CD14-positive monocyte (primary cell): ENCODE data around the gene ARMC10. TPM values are rescaled to one million over a fixed set of nuclear protein-coding genes. Genes with fewer than 3 reads are reported as not detected.

Source experiments
- DNase-seq, 3 donors: peaks; one replicate each; pipeline ENCODE4 v3.0.0-alpha.2; 2011 to 2022
- H2AFZ ChIP-seq: 2 replicates; pipeline ENCODE4 v1.6.0; 2012; ENCODE audit warnings: mild to moderate bottlenecking, low read depth, low read length, inconsistent platforms; ENCODE audit not compliant: insufficient read depth, poor library complexity, severe bottlenecking
- H3K27ac ChIP-seq, 2 donors: 1 replicate in 1 of 2; 2 replicates in 1 of 2; pipeline ENCODE4 v1.5.1; 2012 to 2013; ENCODE audit warnings: low read length in 2 of 2, control low read depth in 1 of 2, inconsistent platforms in 1 of 2, low read depth in 1 of 2, mild to moderate bottlenecking in 1 of 2
- H3K27me3 ChIP-seq, 2 donors: one replicate each; pipeline versions ENCODE4 v1.6.0 to v1.6.1; 2011 to 2013; ENCODE audit warnings: low read length in 2 of 2; ENCODE audit not compliant: control insufficient read depth in 2 of 2, insufficient read depth in 2 of 2
- H3K36me3 ChIP-seq, 2 donors: replicated peaks in 1 of 2; 1 replicate in 1 of 2; 2 replicates in 1 of 2; pipeline versions ENCODE4 v1.5.1 to v1.6.1; 2012 to 2013; ENCODE audit warnings: low read length in 2 of 2, control low read depth in 1 of 2, inconsistent platforms in 1 of 2, mild to moderate bottlenecking in 1 of 2; ENCODE audit not compliant: insufficient read depth in 2 of 2, control insufficient read depth in 1 of 2
- H3K4me1 ChIP-seq, 2 donors: 1 replicate in 1 of 2; 2 replicates in 1 of 2; pipeline versions ENCODE4 v1.5.1 to v1.6.1; 2012 to 2013; ENCODE audit warnings: low read length in 2 of 2, control low read depth in 1 of 2, inconsistent platforms in 1 of 2, mild to moderate bottlenecking in 1 of 2, moderate library complexity in 1 of 2; ENCODE audit not compliant: insufficient read depth in 2 of 2, control insufficient read depth in 1 of 2
- H3K4me2 ChIP-seq: replicated peaks from 2 replicates; pipeline ENCODE3; 2012; ENCODE audit warnings: low read length, moderate library complexity, mild to moderate bottlenecking; ENCODE audit not compliant: poor library complexity, severe bottlenecking; ENCODE audit errors: extremely low read depth
- H3K4me3 ChIP-seq, 3 experiments: fragments of 200-600 bp in 1 of 3; sonication (generic) in 1 of 3; replicated peaks in 1 of 3; 1 replicate in 2 of 3; 2 replicates in 1 of 3; pipeline ENCODE4 v1.5.1; 2011 to 2013; ENCODE audit warnings: low read length in 3 of 3, mild to moderate bottlenecking in 3 of 3, control low read depth in 2 of 3, low read depth in 2 of 3, inconsistent platforms in 1 of 3, moderate library complexity in 1 of 3
- H3K79me2 ChIP-seq: 2 replicates; pipeline ENCODE4 v1.6.0; 2012; ENCODE audit warnings: mild to moderate bottlenecking, control low read depth, inconsistent platforms, low read length, moderate library complexity; ENCODE audit not compliant: insufficient read depth
- H3K9ac ChIP-seq: 2 replicates; pipeline ENCODE4 v1.6.0; 2017; ENCODE audit warnings: low read length, mild to moderate bottlenecking; ENCODE audit not compliant: insufficient read depth, poor library complexity, severe bottlenecking
- H3K9me3 ChIP-seq, 2 donors: replicated peaks in 1 of 2; 1 replicate in 1 of 2; 2 replicates in 1 of 2; pipeline versions ENCODE4 v1.5.1 to v1.6.1; 2012 to 2013; ENCODE audit warnings: low read length in 2 of 2, control low read depth in 1 of 2; ENCODE audit not compliant: control insufficient read depth in 1 of 2, insufficient read depth in 1 of 2
- H4K20me1 ChIP-seq: 2 replicates; pipeline ENCODE4 v1.6.0; 2012; ENCODE audit warnings: mild to moderate bottlenecking, low read length, control low read depth, moderate library complexity; ENCODE audit not compliant: insufficient read depth
- H3K27ac Mint-ChIP-seq, 7 donors: one replicate each; pipeline ENCODE4 v1.8.0; 2020; ENCODE audit warnings: mild to moderate bottlenecking in 7 of 7, mixed read lengths in 7 of 7, moderate library complexity in 6 of 7, inconsistent platforms in 2 of 7
- H3K27me3 Mint-ChIP-seq, 3 donors: one replicate each; pipeline ENCODE4 v1.8.0; 2021 to 2022; ENCODE audit warnings: low read depth in 3 of 3, mild to moderate bottlenecking in 3 of 3, mixed read lengths in 3 of 3, moderate library complexity in 3 of 3, inconsistent platforms in 1 of 3
- H3K36me3 Mint-ChIP-seq, 2 donors: one replicate each; pipeline ENCODE4 v1.8.0; 2020; ENCODE audit warnings: mixed read lengths in 2 of 2, inconsistent platforms in 1 of 2, mild to moderate bottlenecking in 1 of 2
- H3K4me1 Mint-ChIP-seq: one replicate; pipeline ENCODE4 v1.8.0; 2020; ENCODE audit warnings: mild to moderate bottlenecking, mixed read lengths
- H3K4me3 Mint-ChIP-seq, 2 donors: one replicate each; pipeline ENCODE4 v1.8.0; 2020; ENCODE audit warnings: mild to moderate bottlenecking in 2 of 2, mixed read lengths in 2 of 2, moderate library complexity in 1 of 2
- H3K9me3 Mint-ChIP-seq, 7 donors: one replicate each; pipeline ENCODE4 v1.8.0; 2020 to 2022; ENCODE audit warnings: mixed read lengths in 7 of 7, mild to moderate bottlenecking in 6 of 7, moderate library complexity in 6 of 7, inconsistent platforms in 2 of 7
- CTCF ChIP-seq: fragments of 200-600 bp; IDR thresholded peaks from one replicate; pipeline ENCODE4 v1.8.0; 2022; ENCODE audit warnings: antibody characterized with exemption, mild to moderate bottlenecking
- WGBS: methylation state at CpG from one replicate; pipeline ENCODE4 v1.1.5; 2013; ENCODE audit warnings: missing lambda C conversion rate; ENCODE audit not compliant: insufficient coverage; 5-methylcytosine and 5-hydroxymethylcytosine counted together
- intact Hi-C, 2 donors: fragments of 100-400 bp; cut with micrococcal nuclease; formaldehyde crosslinking; loops; one replicate each; pipeline versions ENCODE4 v1.15.0 to v1.15.1; 2023
- polyA minus RNA-seq: library from RNA; depleted of rRNA, polyadenylated mRNA; stranded (reverse); fragments of >200 nt; gene quantifications from 2 replicates; pipeline ENCODE4 v1.2.3, GENCODE V29; 2012
- polyA plus RNA-seq, 3 donors: library from polyadenylated mRNA; depleted of rRNA in 1 of 3; unstranded in 2 of 3; stranded (reverse) in 1 of 3; fragments of 300-500 nt in 2 of 3; fragments of >200 nt in 1 of 3; fragmentation: Illumina TruSeq in 2 of 3; gene quantifications; 1 replicate in 2 of 3; 2 replicates in 1 of 3; pipeline ENCODE4 v1.2.3, GENCODE V29; 2012 to 2021
- total RNA-seq, 12 experiments: library from RNA in 1 of 12; stranded (reverse) in 1 of 12; fragments of 120-200 nt in 1 of 12; gene quantifications; one replicate each; pipeline ENCODE4 v1.2.4 and lab custom pipeline; 2013 to 2026; ENCODE audit warnings: mixed read lengths in 6 of 12, inconsistent platforms in 1 of 12

The ARMC10 gene
- total RNA-seq (2013) = 30.5 TPM
- 10 to 100 TPM; 15.4 to 60.1 (median 55.1) TPM for polyA plus RNA-seq
- polyA minus RNA-seq = 10.9 and 14.9 TPM in 2 replicates
- 1.9 to 23.5 (median 14.4) reads per million in 11 experiments for total RNA-seq (lab: John Stamatoyannopoulos, UW)

DNA sequence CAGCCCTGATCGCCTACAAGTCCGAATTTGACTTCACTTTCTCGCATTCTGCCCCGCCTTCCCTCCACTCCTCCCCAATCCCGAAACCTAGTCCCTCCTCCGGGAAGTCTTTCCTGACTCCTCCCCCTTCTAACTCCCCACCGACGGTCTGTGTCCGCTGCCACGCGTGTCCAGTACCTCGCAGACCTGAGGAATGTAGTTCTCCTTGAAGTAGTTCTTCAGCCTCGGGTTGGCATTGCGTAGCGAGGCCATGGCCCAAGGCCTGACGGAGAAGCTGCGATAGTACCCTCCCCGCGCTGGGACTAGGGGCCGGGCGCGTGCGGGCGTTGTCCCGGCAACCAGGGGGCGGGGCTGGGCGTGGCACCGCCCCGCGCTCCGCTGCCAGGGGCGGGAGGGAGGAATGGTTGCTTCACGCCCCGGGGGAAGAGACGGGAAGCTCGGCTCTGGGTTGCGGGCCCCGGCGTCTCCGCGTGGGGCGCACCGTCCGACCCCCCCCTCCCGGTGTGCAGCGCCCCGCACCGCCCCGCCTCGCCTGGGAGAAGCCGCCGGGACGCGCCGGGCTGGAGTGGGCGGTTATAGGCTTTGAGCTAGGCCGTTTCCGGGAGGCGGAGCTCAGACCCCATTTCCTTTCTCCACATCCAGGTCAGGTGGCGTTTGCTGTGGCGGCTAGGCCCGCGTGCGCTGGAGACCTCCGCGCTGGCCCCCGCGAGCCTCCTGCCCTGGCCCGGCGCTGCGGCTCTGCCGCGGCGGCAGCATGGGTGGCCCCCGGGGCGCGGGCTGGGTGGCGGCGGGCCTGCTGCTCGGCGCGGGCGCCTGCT is at the start of gene ARMC10, which contains the start of gene FBXL13:
TSS of gene ARMC10 (plus strand) at position 622 of the 818 bp plus-strand sequence. CDS start at position 755, 133 bp downstream.
TSS of gene FBXL13 (minus strand) at position 278 of the 818 bp plus-strand sequence.
- intact Hi-C loops = loop anchor here in 1 of 2 donors (5.0 to 10.0 kb wide), 2 partner anchors 73 to 220 kb away; partner anchors contain the start of genes NAPEPLD and PMPCB
- peak within 1 kb of the TSS; percentile 37 to 76 for H3K27ac ChIP-seq
- H3K9ac ChIP-seq = peak within 1 kb of the TSS; percentile 75
- H3K79me2 ChIP-seq = peaks cover 33% of the 10 kb centered on the region
- peaks cover 41% of the 10 kb centered on the region for H3K4me1 Mint-ChIP-seq
- H3K4me3 Mint-ChIP-seq = peak within 1 kb of the TSS; percentile 93 to 98
- peak within 1 kb of the TSS; percentile 79 to 97 (median 96) for H3K27ac Mint-ChIP-seq
- no peaks in the 10 kb centered on the region for H3K27me3 ChIP-seq
- H3K36me3 ChIP-seq = no peaks in the 10 kb centered on the region
- peaks cover 34 to 45% of the 10 kb centered on the region in 2 donors for H3K4me1 ChIP-seq
- DNase-seq = peak; percentile 91 to 93 (median 93)
- peaks cover under 1 to 10% of the 10 kb centered on the region in 2 donors for H3K36me3 Mint-ChIP-seq
- no peaks in the 10 kb centered on the region for H3K27me3 Mint-ChIP-seq
- peaks cover 0 to 4% of the 10 kb centered on the region in 2 donors for H3K9me3 ChIP-seq
- H2AFZ ChIP-seq = peak within 1 kb of the TSS; percentile 94
- H4K20me1 ChIP-seq = no peaks in the 10 kb centered on the region
- peak; percentile 66 for TF ChIP-seq CTCF
- H3K9me3 Mint-ChIP-seq = peaks cover 4 to 10% (median 9%) of the 10 kb centered on the region in 7 donors
- WGBS = under 1% methylated on average over 77 of the region's 83 CpGs
- peak within 1 kb of the TSS; percentile 71 to 89 (median 81) for H3K4me3 ChIP-seq
- H3K4me2 ChIP-seq = peak within 1 kb of the TSS; percentile 98

GRCh38 chr7:103025341-103025740 is 49.6 kb upstream of the ARMC10 start:
- H4K20me1 ChIP-seq = no peaks in the 10 kb centered on the region
- no peaks in the 10 kb centered on the region for H3K36me3 Mint-ChIP-seq
- peaks cover 0 to 3% (median 0%) of the 10 kb centered on the region in 3 donors for H3K27me3 Mint-ChIP-seq
- H3K9me3 Mint-ChIP-seq = peaks cover 10 to 18% (median 14%) of the 10 kb centered on the region in 7 donors
- H3K27ac Mint-ChIP-seq = no peak overlapping the region
- no peak overlapping the region for H3K4me2 ChIP-seq
- no peaks in the 10 kb centered on the region for H3K9me3 ChIP-seq
- H3K4me3 Mint-ChIP-seq = no peak overlapping the region
- H3K4me1 ChIP-seq = no peaks in the 10 kb centered on the region
- no peaks in the 10 kb centered on the region for H3K79me2 ChIP-seq
- intact Hi-C loops = no loop called here
- no CpG with 5 or more reads among the region's 3 CpGs for WGBS
- H3K4me1 Mint-ChIP-seq = peaks cover 3% of the 10 kb centered on the region
- no peaks in the 10 kb centered on the region for H3K36me3 ChIP-seq
- no peak overlapping the region for H2AFZ ChIP-seq
- H3K4me3 ChIP-seq = no peak overlapping the region
- no peaks in the 10 kb centered on the region for H3K27me3 ChIP-seq
- TF ChIP-seq CTCF = no peak
- H3K27ac ChIP-seq = no peak overlapping the region
- H3K9ac ChIP-seq = no peak overlapping the region
- peak in 2 of 3 donors; percentile 2 to 7 for DNase-seq
